ENCODE data around the gene NUDT16L1.

NUDT16L1 gene

GRCh38 chr16:4701791-4702465 is 8.6 kb downstream of the NUDT16L1 start:
- H3K4me3 ChIP-seq (ENCODE audit: low read depth, low read length), result no peak overlapping the region
- no peak for TF ChIP-seq CTCF (IDR thresholded peaks at IDR 0.05; ENCODE audit: borderline replicate concordance, insufficient read depth, low read depth, low read length)

- no peak for TF ChIP-seq CTCF (IDR thresholded peaks at IDR 0.05; ENCODE audit: borderline replicate concordance, insufficient read depth, low read depth, low read length)
- H3K4me3 ChIP-seq (ENCODE audit: low read depth, low read length), result no peak overlapping the region
Observed at GRCh38 chr16:4702466-4702808, 9.1 kb downstream of the NUDT16L1 start.

- no peak for TF ChIP-seq CTCF (IDR thresholded peaks at IDR 0.05; ENCODE audit: borderline replicate concordance, insufficient read depth, low read depth, low read length)
- no peak overlapping the region for H3K4me3 ChIP-seq (ENCODE audit: low read depth, low read length)
Observed at GRCh38 chr16:4703906-4704305, 10.5 kb downstream of the NUDT16L1 start.

GRCh38 chr16:4704491-4704890 is 11.1 kb downstream of the NUDT16L1 start:
- H3K4me3 ChIP-seq (ENCODE audit: low read depth, low read length), result no peak overlapping the region
- no peak for TF ChIP-seq CTCF (IDR thresholded peaks at IDR 0.05; ENCODE audit: borderline replicate concordance, insufficient read depth, low read depth, low read length)

GRCh38 chr16:4704913-4705312 is 11.6 kb downstream of the NUDT16L1 start:
- H3K4me3 ChIP-seq (ENCODE audit: low read depth, low read length), result no peak overlapping the region
- TF ChIP-seq CTCF (IDR thresholded peaks at IDR 0.05; ENCODE audit: borderline replicate concordance, insufficient read depth, low read depth, low read length), result no peak

GRCh38 chr16:4706871-4707270 is 13.5 kb downstream of the NUDT16L1 start:
- H3K4me3 ChIP-seq (ENCODE audit: low read depth, low read length), result no peak overlapping the region
- TF ChIP-seq CTCF (IDR thresholded peaks at IDR 0.05; ENCODE audit: borderline replicate concordance, insufficient read depth, low read depth, low read length), result no peak

GRCh38 chr16:4709481-4709880 is 16.1 kb downstream of the NUDT16L1 start:
- no peak for TF ChIP-seq CTCF (IDR thresholded peaks at IDR 0.05; ENCODE audit: borderline replicate concordance, insufficient read depth, low read depth, low read length)
- no peak overlapping the region for H3K4me3 ChIP-seq (ENCODE audit: low read depth, low read length)

All from GM12875 (cell line).